Effector memory CD8-positive, alpha-beta T cell (primary cell): ENCODE measurements around the gene ZBTB20.

Experiments used
- ATAC-seq: fragments of 150-1000 bp; cut with Tn5 transposase; replicated peaks from 2 replicates; pipeline ENCODE4 v1.10.0; 2021; ENCODE audit warnings: mild to moderate bottlenecking, moderate library complexity
- DNase-seq, 3 experiments: peaks; one replicate each; pipeline ENCODE4 v3.0.0; 2021
- H3K27ac Mint-ChIP-seq, 2 donors: one replicate each; pipeline ENCODE4 v1.8.0; 2022; ENCODE audit warnings: mild to moderate bottlenecking in 2 of 2, mixed read lengths in 2 of 2, moderate library complexity in 2 of 2
- H3K27me3 Mint-ChIP-seq, 2 donors: one replicate each; pipeline ENCODE4 v1.8.0; 2022; ENCODE audit warnings: mixed read lengths in 2 of 2
- H3K36me3 Mint-ChIP-seq: one replicate; pipeline ENCODE4 v1.8.0; 2022; ENCODE audit warnings: mild to moderate bottlenecking, moderate library complexity, mixed read lengths; ENCODE audit not compliant: insufficient read depth
- H3K4me1 Mint-ChIP-seq, 2 donors: one replicate each; pipeline ENCODE4 v1.8.0; 2022; ENCODE audit warnings: low read depth in 2 of 2, mixed read lengths in 2 of 2
- H3K4me3 Mint-ChIP-seq, 2 donors: one replicate each; pipeline ENCODE4 v1.8.0; 2022; ENCODE audit warnings: mild to moderate bottlenecking in 2 of 2, mixed read lengths in 2 of 2, moderate library complexity in 2 of 2
- H3K9me3 Mint-ChIP-seq, 2 donors: one replicate each; pipeline ENCODE4 v1.8.0; 2022; ENCODE audit warnings: mixed read lengths in 2 of 2

ZBTB20 gene

DNA sequence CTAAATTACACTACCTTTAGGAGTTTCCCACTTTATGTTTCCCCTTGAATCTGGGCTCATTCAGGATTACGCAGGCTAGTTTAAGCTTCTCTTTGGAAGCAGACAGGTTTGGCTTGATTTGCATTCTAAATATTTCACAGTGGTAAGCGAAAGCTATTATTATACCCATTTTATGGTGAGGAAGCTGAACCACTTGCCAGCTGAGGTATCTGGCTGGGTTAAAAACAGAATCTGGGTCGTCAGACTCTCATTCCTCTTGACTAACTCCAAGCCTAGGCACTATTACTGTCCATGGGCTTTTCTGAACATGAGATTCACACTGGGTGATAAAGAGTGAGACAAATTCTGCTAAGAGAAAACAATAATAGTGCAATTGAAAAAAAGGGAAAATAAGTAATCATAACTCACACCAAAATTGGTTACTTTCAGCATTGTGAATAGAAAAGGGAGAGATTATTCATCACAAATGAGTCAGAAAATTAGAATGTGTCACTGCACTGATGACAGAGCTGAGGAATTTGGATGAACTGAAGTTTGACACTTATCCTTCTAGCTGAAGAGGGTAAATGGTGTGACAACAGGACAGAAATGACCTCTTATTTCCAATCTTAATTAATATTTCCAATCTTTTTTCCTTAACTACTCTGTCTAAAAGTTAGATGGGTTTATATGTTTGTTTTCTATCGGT lies 642.0 kb downstream of the ZBTB20 start:
- no peaks in the 10 kb centered on the region for H3K9me3 Mint-ChIP-seq
- DNase-seq (no peak), ATAC-seq (no peak)
- H3K4me3 Mint-ChIP-seq = no peak overlapping the region
- H3K27ac Mint-ChIP-seq = no peak overlapping the region
- H3K27me3 Mint-ChIP-seq = no peaks in the 10 kb centered on the region
- H3K36me3 Mint-ChIP-seq = no peaks in the 10 kb centered on the region
- peaks cover 6 to 7% of the 10 kb centered on the region in 2 donors for H3K4me1 Mint-ChIP-seq

DNA sequence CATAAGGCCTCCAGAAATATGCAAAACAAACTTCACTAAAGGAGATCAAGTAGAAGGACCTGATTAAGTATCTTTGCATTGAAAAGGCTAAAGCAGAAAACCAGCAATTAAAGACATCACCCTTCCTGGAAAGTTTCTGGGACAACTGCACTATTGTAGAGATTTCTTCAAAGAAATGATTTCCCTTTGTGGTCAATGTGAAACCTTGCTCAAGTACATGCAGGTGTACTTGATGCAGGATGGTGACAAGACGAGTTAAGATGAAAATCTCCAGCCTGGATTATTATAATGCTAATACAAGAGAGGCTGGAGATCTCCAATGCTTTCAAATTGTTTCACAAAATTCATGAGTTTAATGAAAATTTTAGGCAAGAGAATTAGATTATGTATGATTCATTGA lies 644.9 kb downstream of the ZBTB20 start:
- no peaks in the 10 kb centered on the region for H3K36me3 Mint-ChIP-seq
- peaks cover 14 to 17% of the 10 kb centered on the region in 2 donors for H3K4me1 Mint-ChIP-seq
- no peak overlapping the region for H3K27ac Mint-ChIP-seq
- DNase-seq (no peak), ATAC-seq (no peak)
- no peaks in the 10 kb centered on the region for H3K9me3 Mint-ChIP-seq
- no peak overlapping the region for H3K4me3 Mint-ChIP-seq
- peaks cover 0 to 5% of the 10 kb centered on the region in 2 donors for H3K27me3 Mint-ChIP-seq

DNA sequence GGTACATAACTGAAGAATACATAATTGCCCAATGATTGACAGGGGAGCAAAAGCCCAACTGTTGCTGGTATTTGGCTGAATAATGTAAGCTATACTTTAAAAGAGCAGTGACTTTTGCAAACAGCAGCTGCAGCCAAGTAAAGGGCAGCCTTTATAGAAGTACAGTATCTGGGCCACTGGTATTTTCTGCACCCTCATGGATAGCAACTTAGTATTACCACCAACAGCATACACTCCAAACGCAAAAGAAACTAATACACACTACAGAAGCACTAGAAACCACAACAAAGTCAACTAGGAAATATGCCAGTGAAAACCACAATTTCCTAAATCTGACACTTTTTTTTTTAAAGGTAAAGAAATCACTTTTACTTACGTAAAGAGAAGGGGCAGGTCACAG lies 647.1 kb downstream of the ZBTB20 start:
- no peaks in the 10 kb centered on the region for H3K36me3 Mint-ChIP-seq
- H3K27ac Mint-ChIP-seq = no peak overlapping the region
- peak overlapping the region; percentile 14 to 22 for H3K4me3 Mint-ChIP-seq
- H3K4me1 Mint-ChIP-seq = peaks cover 14 to 17% of the 10 kb centered on the region in 2 donors
- ATAC-seq = peak; percentile 93
- no peak for DNase-seq
- H3K9me3 Mint-ChIP-seq = no peaks in the 10 kb centered on the region
- H3K27me3 Mint-ChIP-seq = peaks cover 0 to 5% of the 10 kb centered on the region in 2 donors

DNA sequence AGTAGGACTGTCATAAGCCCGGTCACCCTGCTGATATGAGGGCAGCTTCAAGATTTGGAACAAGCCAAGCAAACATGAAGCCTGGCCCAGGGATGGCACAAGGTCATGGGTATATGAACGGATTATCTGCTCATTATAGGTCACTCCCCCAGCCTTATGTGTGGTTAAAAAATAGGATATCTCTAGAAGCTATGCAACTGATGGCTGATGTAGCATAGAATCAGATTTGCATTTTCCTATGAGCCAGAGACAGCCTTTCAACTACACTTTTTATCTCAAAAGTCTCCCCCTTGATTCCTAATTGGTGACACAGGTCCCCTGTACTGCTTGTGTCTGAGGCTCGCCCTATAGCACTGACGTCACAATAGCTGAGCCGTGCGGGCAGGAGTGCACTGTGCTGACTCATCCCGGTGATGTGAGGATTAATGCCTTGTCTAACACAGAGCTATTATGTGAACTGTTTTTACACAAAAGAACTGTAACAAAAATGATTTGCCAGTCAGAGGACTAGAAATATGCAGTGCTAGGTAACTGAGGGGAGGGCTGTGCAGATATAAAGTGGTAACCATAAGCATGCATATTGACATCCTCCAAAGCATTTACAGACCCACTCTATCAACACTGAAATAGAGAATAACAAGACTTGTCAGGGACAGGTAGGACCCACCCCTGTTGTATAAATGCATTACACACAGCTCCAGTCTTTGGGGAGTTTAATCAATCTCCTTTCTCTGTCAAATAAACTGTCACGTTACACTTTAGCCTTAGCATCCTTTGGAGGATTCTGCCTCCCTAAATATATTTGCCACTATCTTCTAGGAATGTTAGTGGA lies 648.3 kb downstream of the ZBTB20 start:
- DNase-seq = no peak
- Mint-ChIP-seq H3K27ac (no peak overlapping the region), H3K9me3 (no peaks in the 10 kb centered on the region), H3K36me3 (no peaks in the 10 kb centered on the region), H3K4me3 (no peak overlapping the region), H3K4me1 (peaks cover 14 to 17% of the 10 kb centered on the region in 2 donors), H3K27me3 (peaks cover 0 to 5% of the 10 kb centered on the region in 2 donors)
- no peak for ATAC-seq

DNA sequence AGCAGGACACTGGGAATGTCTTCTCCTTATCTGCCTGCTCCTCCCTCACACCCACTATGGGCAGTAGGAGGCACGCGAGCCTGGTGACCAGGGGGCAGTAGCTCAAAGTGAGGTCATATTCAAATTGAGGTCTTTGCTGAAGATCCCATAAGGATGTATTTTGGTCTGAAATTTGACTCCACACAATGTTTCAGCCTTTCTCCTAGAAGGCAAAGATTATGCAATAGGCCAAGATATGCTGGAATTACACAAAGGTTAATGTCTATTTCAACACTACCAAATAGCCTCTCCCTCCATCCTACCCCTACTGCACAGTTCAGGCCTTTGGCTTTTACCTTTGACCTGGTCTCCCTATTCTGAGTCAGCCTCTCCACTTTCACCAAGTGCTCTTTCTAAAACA lies 650.2 kb downstream of the ZBTB20 start:
- Mint-ChIP-seq H3K9me3 (no peaks in the 10 kb centered on the region), H3K27ac (no peak overlapping the region), H3K36me3 (no peaks in the 10 kb centered on the region), H3K27me3 (peaks cover 0 to 5% of the 10 kb centered on the region in 2 donors), H3K4me1 (peaks cover 12 to 17% of the 10 kb centered on the region in 2 donors), H3K4me3 (no peak overlapping the region)
- DNase-seq (no peak), ATAC-seq (no peak)

DNA sequence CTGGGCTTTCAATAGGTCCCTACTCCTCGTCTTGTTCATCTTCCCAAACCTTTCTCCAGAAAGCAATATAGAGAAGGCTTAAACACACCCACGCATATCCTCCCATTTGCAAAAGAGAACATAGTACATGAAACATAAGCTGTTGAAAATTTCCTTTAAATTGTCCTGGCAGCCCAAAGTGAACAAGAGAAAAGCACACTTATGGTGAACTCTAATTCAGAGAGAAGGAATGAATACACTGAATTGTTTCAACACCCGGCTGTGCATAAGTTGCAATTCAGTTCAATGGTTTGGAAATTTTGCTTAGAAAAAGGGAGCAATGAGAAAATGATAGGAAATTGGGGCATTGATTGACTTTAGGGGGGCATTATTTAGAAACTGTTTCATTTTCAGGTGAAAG lies 650.6 kb downstream of the ZBTB20 start:
- H3K27ac Mint-ChIP-seq = no peak overlapping the region
- ATAC-seq (no peak), DNase-seq (no peak)
- no peak overlapping the region for H3K4me3 Mint-ChIP-seq
- H3K4me1 Mint-ChIP-seq = peaks cover 12 to 17% of the 10 kb centered on the region in 2 donors
- peaks cover 0 to 5% of the 10 kb centered on the region in 2 donors for H3K27me3 Mint-ChIP-seq
- H3K9me3 Mint-ChIP-seq = no peaks in the 10 kb centered on the region
- no peaks in the 10 kb centered on the region for H3K36me3 Mint-ChIP-seq

DNA sequence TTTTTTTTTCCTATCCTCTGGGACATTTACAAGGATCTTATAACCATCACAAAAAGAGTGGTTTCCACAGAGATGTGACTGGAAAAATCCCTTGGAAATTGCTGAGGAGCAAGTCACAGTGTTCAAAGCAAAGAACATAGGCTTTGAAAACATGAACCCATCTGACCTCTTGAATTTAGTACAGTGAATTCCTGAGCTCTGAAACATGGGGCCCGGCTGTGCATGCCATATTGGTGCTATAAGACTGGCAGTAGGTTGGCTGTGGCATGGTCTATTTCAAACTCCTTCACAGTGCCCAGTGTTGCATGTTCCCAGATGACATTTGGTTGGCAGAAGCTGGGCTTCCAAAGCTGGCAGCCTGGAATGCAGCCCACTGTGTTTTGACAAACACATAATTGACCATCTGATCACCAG lies 651.1 kb downstream of the ZBTB20 start:
- H3K4me1 Mint-ChIP-seq = peaks cover 12 to 17% of the 10 kb centered on the region in 2 donors
- H3K9me3 Mint-ChIP-seq = no peaks in the 10 kb centered on the region
- no peaks in the 10 kb centered on the region for H3K36me3 Mint-ChIP-seq
- no peak overlapping the region for H3K27ac Mint-ChIP-seq
- no peak overlapping the region for H3K4me3 Mint-ChIP-seq
- DNase-seq (no peak), ATAC-seq (no peak)
- peaks cover 0 to 5% of the 10 kb centered on the region in 2 donors for H3K27me3 Mint-ChIP-seq

DNA sequence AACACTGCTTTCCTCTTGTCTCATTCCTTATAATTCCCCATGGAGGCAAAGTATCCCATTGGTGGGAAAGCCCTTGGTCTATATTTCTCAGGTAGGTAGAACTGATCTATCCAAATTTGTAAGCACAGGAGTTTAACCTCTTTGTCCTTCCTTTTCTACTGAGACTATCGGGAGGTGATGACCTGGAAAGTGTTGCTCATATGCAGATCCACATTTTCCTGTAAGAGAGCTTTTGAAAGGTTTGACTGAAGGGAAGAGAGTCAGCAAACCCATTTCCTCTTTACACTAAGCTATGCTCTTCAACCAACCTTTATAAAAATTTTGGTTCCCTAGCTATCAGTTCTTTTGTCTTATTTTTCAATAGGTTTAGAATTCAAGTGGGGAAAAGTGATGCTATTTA lies 652.6 kb downstream of the ZBTB20 start:
- DNase-seq = no peak
- peaks cover 2 to 8% of the 10 kb centered on the region in 2 donors for H3K4me1 Mint-ChIP-seq
- H3K9me3 Mint-ChIP-seq = no peaks in the 10 kb centered on the region
- ATAC-seq = no peak
- peaks cover 0 to 5% of the 10 kb centered on the region in 2 donors for H3K27me3 Mint-ChIP-seq
- H3K4me3 Mint-ChIP-seq = no peak overlapping the region
- H3K27ac Mint-ChIP-seq = no peak overlapping the region
- no peaks in the 10 kb centered on the region for H3K36me3 Mint-ChIP-seq

DNA sequence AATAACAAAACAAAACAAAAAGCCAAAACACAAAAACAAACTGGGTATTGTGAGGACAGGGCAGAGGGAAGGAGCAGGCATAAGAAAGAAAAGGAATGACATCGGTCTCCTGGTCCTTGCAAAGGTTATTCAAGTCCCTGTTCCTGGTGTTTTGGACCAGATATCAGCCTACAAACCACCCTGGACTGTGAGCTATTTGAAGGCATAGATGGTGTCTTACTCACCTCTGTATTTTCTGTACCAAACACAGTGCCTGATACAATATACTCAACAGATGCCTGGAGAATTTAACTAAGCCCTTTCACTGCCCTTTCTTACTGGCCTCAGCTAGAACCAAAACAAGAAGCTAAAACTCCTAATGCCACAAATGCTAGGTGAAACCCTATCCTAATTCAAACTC lies 656.3 kb downstream of the ZBTB20 start:
- Mint-ChIP-seq H3K36me3 (no peaks in the 10 kb centered on the region), H3K4me3 (no peak overlapping the region)
- no peak for ATAC-seq

DNA sequence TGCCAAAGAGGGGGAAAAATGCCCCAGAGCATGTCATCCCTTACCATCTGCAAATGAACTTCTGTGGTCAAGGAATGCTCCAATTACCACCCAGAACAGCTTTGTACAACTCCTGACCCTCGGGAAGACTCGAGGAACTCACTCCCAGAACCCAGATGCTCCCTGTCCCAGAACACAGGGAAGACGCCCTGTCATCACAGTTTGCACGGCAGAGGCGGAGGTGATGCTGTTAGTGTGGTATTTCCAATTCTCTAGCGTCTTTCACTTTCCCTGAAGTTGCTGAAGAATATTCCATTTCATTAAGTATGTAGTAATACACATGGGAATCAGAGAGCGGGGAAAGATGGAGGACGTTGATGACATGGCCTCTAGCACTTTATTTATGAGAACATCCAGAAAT lies 659.6 kb downstream of the ZBTB20 start:
- ATAC-seq = no peak
- DNase-seq = no peak
- no peak overlapping the region for H3K4me3 Mint-ChIP-seq
- H3K36me3 Mint-ChIP-seq = no peaks in the 10 kb centered on the region
- H3K4me1 Mint-ChIP-seq = peaks cover 0 to 8% of the 10 kb centered on the region in 2 donors
- H3K27me3 Mint-ChIP-seq = no peaks in the 10 kb centered on the region
- no peak overlapping the region for H3K27ac Mint-ChIP-seq
- H3K9me3 Mint-ChIP-seq = no peaks in the 10 kb centered on the region

More for the DNA sequence above, 656.3 kb downstream of the ZBTB20 start:
- H3K27me3 Mint-ChIP-seq = no peaks in the 10 kb centered on the region
- no peak overlapping the region for H3K27ac Mint-ChIP-seq
- H3K4me1 Mint-ChIP-seq = peaks cover 0 to 5% of the 10 kb centered on the region in 2 donors
- no peaks in the 10 kb centered on the region for H3K9me3 Mint-ChIP-seq
- no peak for DNase-seq

DNA sequence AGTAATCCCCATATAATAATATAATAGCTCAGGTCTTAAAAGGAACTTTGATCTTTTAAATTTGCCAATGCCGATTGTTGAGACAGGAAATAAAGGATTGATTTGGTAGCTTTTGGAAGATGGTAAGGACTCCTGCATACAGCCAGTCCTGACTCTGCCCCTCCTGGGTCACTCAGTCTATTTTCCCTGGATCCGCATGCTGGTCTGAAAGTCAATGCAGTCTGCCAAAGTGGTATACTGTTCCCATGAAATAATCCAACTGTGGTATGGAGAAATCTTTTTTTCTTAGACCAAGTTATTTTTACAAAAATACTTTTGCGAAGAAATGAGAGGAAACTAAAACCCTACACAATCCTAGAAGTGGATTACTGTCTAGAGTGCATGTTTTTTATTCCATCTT lies 662.2 kb downstream of the ZBTB20 start:
- Mint-ChIP-seq H3K27ac (no peak overlapping the region), H3K36me3 (no peaks in the 10 kb centered on the region), H3K4me3 (no peak overlapping the region), H3K4me1 (peaks cover 12 to 21% of the 10 kb centered on the region in 2 donors), H3K9me3 (no peaks in the 10 kb centered on the region), H3K27me3 (no peaks in the 10 kb centered on the region)
- DNase-seq = no peak
- ATAC-seq = no peak

DNA sequence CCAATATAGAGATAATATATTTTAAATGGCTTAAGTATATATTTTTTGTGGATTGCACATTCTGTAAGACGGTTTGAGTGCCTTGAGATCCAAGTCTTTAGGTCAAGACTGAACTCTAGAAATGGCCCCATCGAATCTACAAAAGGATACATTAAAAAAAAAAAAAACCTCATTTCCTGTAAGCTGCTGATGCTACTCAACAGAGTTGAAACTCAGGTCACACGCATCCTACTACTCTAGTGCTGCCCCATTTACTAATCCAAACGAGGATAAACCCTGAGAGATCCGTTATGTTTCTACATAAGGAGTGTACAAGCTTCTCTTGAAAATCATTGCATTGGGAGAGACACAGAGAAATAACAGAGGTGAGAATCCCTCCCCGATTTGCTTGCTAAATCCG lies 666.0 kb downstream of the ZBTB20 start:
- no peaks in the 10 kb centered on the region for H3K27me3 Mint-ChIP-seq
- DNase-seq (no peak), ATAC-seq (no peak)
- no peaks in the 10 kb centered on the region for H3K36me3 Mint-ChIP-seq
- peaks cover 12 to 21% of the 10 kb centered on the region in 2 donors for H3K4me1 Mint-ChIP-seq
- H3K27ac Mint-ChIP-seq = peak overlapping the region in 1 of 2 donors; percentile 53
- no peak overlapping the region for H3K4me3 Mint-ChIP-seq
- H3K9me3 Mint-ChIP-seq = no peaks in the 10 kb centered on the region

DNA sequence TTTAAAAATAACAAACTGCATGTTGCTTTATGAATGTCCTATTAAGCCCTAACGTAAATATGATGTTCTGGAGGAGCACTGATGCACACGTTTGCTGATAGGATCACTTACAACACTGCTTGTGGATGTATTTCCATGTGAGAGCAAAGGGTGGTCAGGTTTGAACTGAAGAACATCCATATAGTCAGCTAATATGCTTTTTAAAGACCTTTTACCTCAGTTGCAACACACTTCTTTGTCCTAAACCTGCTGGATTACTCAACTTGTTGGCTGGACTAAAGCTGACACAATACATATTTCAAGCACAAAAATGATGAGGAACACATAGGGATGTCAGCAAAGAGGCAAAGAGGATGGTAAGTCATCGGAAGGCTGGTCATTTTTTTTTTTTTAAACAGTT lies 666.6 kb downstream of the ZBTB20 start:
- peaks cover 12 to 19% of the 10 kb centered on the region in 2 donors for H3K4me1 Mint-ChIP-seq
- no peak for ATAC-seq
- no peak for DNase-seq
- no peak overlapping the region for H3K4me3 Mint-ChIP-seq
- H3K36me3 Mint-ChIP-seq = no peaks in the 10 kb centered on the region
- no peaks in the 10 kb centered on the region for H3K9me3 Mint-ChIP-seq
- H3K27me3 Mint-ChIP-seq = no peaks in the 10 kb centered on the region
- H3K27ac Mint-ChIP-seq = no peak overlapping the region

DNA sequence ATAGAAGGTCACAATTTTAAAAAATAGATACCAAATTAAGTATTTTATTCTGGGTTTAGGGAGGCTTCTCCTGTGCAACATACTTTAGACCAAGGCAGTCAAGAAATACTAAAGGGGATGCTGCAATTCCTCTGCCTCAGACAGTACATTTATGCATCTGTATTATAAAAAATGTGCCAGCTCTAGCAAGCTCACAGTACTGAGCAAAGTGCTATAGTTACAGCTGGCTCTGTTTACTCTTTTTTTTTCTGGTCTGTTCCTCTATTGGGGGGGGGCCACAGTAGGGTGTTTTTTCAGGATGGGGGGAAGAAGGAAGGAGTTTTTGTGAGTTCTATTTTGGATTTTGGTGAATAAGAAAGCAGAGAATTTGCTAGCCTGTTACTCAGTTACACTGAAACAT lies 668.3 kb downstream of the ZBTB20 start:
- H3K4me3 Mint-ChIP-seq = no peak overlapping the region
- no peak for DNase-seq
- H3K27me3 Mint-ChIP-seq = no peaks in the 10 kb centered on the region
- H3K36me3 Mint-ChIP-seq = no peaks in the 10 kb centered on the region
- H3K4me1 Mint-ChIP-seq = peaks cover 12 to 21% of the 10 kb centered on the region in 2 donors
- no peak for ATAC-seq
- no peak overlapping the region for H3K27ac Mint-ChIP-seq
- H3K9me3 Mint-ChIP-seq = no peaks in the 10 kb centered on the region
